Right lobe of liver (tissue), 4 donors: ENCODE data around the gene CCDC32.

ENCODE experiments used
- POLR2A ChIP-seq: fragments of 450-650 bp; IDR thresholded peaks from one replicate; pipeline ENCODE4 v1.6.1; 2017; ENCODE audit warnings: antibody characterized with exemption, mild to moderate bottlenecking
- TF ChIP-seq, protein P1 (sequence below), 4 donors: fragments of 200-600 bp in 3 of 4; fragments of 450-650 bp in 1 of 4; IDR thresholded peaks; one replicate each; pipeline versions ENCODE4 v1.5.1 to v1.8.0; 2016 to 2022; ENCODE audit warnings: antibody characterized with exemption in 4 of 4, mild to moderate bottlenecking in 2 of 4
- donor health status: DM: no; HTN: no; CAD: no.
- donor health status: DM: no; HTN: no; CAD: no.
- donor health status: DM: no; HTN: yes; CAD: no.

DNA sequence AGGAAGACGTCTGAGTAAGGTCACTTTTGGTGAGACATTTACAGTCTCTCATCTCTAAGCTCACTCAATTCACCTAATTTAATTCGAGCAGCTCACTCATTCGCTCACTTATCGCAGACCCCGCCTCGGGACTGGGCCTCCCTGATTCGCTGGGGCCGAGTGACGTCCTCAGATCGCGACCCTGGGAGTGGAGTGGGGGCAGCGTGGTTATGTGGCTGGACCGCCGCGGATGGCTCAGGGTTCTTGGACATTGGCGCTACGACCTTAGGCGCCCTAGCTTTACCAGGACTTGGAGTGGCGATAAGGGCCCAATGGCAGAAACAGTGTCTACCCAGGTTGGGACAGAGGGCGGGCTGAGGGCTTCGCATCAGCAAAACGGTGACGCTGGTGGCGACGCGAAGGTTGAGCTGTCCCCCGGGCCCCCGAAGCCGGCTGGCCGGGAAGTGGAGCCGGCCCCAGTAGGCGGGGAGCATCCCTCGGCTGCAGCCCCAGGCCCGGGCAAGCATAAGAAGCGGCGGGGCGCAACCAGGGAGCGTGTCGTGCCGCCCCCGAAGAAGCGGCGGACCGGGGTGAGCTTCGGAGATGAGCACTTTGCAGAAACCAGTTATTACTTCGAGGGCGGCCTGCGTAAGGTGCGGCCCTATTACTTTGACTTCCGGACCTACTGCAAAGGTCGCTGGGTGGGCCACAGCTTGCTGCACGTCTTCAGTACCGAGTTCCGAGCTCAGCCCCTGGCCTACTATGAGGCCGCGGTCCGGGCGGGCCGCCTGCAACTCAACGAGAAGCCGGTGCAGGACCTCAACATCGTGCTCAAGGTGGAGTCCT lies 4.5 kb upstream of the CCDC32 start, which contains the start of gene RPUSD2:
- peak; percentile 77 for TF ChIP-seq POLR2A
- TF ChIP-seq, protein P1, sequence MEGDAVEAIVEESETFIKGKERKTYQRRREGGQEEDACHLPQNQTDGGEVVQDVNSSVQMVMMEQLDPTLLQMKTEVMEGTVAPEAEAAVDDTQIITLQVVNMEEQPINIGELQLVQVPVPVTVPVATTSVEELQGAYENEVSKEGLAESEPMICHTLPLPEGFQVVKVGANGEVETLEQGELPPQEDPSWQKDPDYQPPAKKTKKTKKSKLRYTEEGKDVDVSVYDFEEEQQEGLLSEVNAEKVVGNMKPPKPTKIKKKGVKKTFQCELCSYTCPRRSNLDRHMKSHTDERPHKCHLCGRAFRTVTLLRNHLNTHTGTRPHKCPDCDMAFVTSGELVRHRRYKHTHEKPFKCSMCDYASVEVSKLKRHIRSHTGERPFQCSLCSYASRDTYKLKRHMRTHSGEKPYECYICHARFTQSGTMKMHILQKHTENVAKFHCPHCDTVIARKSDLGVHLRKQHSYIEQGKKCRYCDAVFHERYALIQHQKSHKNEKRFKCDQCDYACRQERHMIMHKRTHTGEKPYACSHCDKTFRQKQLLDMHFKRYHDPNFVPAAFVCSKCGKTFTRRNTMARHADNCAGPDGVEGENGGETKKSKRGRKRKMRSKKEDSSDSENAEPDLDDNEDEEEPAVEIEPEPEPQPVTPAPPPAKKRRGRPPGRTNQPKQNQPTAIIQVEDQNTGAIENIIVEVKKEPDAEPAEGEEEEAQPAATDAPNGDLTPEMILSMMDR (IDR thresholded peaks at IDR 0.05) = no peak
